Measurements from ENCODE around the gene BMP5. TPM values are rescaled to one million over a fixed set of nuclear protein-coding genes. Genes with fewer than 3 reads are reported as not detected.
"Not testable (repeated sequence)": the region's sequence is repeated elsewhere in the genome, so short reads cannot be mapped to it uniquely, and the experiment has no call there.

The BMP5 gene
- not detected for total RNA-seq

- no peak for DNase-seq
Measured at GRCh38 chr6:55875400-55875799, at the start of gene BMP5. BMP5 (minus strand) TSS chr6:55875590; CDS start chr6:55874865, 725 bp downstream.

DNA sequence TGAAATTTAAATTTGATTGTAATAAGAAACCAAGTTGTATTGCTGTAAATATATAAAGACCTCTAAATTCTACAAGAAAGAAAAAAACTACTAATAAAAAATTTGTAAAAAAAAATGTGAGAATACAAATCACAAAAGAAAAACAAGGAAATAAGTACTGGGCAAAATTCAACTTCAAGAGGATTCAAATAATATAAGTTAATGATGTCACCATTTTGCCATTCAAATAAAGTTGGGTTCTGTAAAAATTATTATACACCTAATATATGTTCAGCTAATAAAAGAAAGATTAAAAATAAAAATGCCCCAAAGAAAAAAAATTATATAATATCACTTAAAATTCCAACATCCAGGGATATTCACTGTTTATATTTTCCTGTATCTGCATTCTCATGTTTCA, 47.0 kb upstream of the BMP5 start:
- DNase-seq, result no peak

GRCh38 chr6:55919716-55920308, 44.4 kb upstream of the BMP5 start:
- DNase-seq, result no peak

- no peak for DNase-seq
Measured at GRCh38 chr6:55918639-55919038, 43.2 kb upstream of the BMP5 start.

GRCh38 chr6:55917751-55918415, 42.5 kb upstream of the BMP5 start:
- DNase-seq, result no peak

GRCh38 chr6:55916188-55916587, 40.8 kb upstream of the BMP5 start:
- no peak for DNase-seq

- DNase-seq, result no peak
Measured at GRCh38 chr6:55913228-55914195, 38.1 kb upstream of the BMP5 start.

- DNase-seq, result not testable (repeated sequence)
Measured at GRCh38 chr6:55910466-55910865, 35.1 kb upstream of the BMP5 start.

DNA sequence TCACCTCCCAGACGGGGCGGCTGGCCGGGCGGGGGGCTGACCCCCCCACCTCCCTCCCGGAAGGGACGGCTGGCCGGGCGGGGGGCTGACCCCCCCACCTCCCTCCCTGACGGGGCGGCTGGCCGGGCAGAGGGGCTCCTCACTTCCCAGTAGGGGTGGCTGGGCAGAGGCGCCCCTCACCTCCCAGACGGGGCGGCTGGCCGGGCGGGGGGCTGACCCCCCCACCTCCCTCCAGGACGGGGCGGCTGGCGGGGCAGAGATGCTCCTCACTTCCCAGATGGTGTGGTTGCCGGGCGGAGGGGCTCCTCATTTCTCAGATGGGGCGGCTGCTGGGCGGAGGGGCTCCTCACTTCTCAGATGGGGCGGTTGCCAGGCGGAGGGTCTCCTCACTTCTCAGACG, 34.5 kb upstream of the BMP5 start:
- not testable (repeated sequence) for DNase-seq

DNA sequence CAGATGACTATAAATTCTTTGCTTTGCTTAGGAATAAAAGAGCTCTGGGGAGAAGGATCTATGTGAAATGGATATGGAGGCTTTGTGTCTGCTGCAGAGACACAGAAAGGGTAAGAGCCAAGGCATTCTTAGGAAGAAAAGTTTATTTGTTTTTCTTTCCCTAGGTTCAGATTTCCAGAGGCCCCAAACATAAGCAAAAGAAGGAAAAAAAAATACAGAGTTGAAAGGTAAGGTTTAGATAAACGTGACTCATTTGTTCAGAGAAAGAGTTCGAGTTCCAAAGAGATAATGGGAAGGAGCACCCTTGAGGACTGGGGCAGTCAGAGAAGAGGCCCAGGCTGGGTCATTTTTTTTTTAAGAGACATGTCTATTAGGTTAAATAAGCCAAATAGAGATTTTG, 27.4 kb upstream of the BMP5 start:
- DNase-seq, result no peak

- no peak for DNase-seq
Measured at GRCh38 chr6:55901765-55902270, 26.4 kb upstream of the BMP5 start.

DNA sequence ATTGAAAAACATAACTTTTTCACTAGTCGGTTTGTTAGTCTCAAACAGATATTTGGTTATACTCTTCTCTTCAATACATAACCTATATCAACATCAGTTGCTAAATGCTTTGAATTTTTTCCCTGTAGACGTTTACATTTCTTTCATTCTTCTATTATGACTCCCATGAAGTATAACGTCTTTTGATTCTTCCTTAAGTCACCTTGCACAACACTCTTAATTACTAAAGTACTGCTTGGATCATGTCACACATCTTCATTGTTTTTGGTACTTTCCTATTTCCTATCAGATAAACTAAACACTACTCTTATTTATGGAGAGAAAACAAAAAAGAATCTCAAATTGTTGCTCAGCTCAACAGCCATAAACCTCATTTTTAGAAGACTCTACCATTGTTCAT, 23.0 kb upstream of the BMP5 start:
- no peak for DNase-seq

- DNase-seq, result no peak
Measured at GRCh38 chr6:55897346-55897745, 22.0 kb upstream of the BMP5 start.

DNA sequence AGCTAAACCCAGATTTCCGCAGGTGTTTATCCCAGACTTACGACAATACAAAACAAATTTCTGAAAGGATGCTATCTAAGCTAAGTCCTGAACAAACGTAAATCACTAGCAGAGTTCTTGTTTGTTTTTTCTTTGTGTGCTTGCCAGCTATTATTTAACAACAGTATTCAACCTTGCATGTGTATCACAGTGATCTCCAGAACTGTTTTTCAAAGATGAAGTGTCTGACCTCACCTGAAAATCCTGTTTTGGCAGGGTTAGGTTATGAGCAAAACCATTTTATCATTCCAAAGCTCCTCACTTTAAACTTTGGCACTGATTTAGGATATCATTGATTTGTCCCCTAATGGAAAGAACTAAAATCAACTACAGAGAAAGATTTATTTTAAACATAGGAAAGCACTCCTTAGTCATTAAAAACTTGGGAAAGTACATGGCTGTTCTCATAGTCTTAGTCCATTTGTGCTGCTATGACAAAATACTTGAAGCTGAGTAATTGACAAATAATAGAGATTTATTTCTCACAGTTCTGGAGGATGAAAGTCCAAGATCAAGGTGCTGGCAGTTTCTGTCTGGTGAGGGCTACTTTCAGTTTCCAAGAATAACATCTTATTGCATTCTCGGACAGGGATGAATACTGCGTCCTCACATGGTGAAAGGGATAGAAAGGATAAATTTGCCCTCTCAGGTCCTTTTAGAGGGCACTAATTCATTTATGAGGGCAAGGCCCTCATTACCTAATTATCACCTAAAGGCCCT, 20.8 kb upstream of the BMP5 start:
- DNase-seq, result no peak

GRCh38 chr6:55892749-55893357, 17.5 kb upstream of the BMP5 start:
- no peak for DNase-seq

GRCh38 chr6:55888917-55889316, 13.5 kb upstream of the BMP5 start:
- no peak for DNase-seq

- DNase-seq, result no peak
Measured at GRCh38 chr6:55886185-55886836, 10.9 kb upstream of the BMP5 start.

DNA sequence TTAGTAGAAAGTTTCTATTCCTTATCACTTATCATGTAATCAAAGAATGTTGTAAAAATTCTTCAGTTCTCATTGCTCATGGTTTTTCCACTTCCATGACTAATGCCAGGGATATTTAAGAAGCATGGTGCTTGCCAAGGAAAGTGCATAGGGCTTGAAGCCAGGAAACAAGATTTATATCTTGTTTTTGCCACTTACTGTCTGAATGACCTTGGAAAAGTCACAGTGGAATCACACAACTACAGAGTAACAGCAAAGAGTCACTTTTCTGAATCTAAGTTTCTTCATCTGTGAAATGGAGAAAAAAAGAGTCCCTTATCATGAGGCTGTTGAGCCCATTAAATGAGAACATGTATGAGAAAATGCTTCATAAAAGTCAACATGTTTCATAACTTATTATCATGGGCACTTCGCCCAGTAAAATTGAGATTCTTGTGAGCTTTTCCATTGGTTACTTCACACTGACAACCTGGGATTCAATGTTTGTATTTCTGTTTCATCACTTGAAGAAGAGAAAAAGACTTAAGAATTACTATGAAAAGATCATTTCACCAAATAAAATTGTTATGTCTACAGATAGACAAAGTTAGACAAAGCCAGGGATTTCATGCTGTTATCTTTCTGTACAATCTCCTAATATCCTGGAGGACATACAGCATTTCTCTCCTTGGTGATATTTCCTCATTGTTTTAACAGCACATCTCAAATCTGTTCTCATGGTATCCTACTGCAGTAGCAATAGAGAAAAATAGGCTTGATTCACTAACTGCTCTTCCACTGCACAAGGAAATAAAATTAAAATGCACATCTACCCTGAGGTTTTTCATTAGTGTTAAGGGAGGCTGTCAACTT, 7.6 kb upstream of the BMP5 start:
- no peak for DNase-seq

GRCh38 chr6:55877283-55877682, 1.9 kb upstream of the BMP5 start:
- no peak for DNase-seq

DNA sequence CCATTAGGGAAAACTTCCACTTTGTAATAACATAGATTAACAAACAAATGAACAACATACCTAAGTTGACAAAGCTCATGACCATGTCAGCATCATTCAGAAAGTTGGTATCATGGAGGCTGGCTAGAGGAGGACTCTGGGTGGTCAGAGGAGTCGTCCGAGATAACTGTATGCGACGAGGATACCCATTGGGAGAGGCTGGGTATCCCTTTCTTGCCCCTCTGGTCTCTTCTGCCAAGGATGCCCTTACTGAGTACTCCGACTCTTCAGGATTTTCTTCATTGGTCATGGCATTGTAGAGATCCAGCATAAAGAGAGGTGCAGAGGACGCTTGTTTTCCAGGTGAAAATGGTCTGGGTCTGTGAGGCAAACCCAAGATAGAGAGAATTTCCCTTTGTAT, 1.1 kb downstream of the BMP5 start:
- no peak for DNase-seq

DNA sequence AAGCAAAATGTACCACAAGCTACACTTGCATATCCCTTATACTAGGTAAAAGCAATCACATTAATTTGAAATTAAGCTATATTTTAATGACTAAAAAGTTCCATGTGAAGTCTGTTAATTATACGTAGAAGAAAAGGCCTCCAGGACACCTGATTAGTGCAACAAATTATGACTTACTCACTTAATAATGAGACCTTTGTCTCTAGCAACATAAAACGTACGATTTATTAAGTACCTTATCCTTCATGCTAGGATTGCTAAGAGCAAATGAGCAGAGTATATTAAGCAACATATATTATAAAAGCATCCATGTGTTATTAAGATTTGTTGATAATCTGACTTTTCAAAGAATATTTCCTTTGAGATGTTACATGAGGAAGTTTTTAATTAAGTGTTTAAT, 2.5 kb downstream of the BMP5 start:
- no peak for DNase-seq

Data from effector CD4-positive, alpha-beta T cell (primary cell).